GM23248 (cell line): ENCODE data around the gene FTH1. TPM values are rescaled to one million over a fixed set of nuclear protein-coding genes. Genes with fewer than 3 reads are reported as not detected.

Source experiments
- DNase-seq: peaks from one replicate; pipeline ENCODE4 v3.0.0-alpha.2; 2015
- H2AFZ ChIP-seq: fragments of 200-600 bp; sonication (generic); 2 replicates; pipeline ENCODE4 v1.6.1; 2016; ENCODE audit warnings: antibody characterized with exemption
- H3F3A ChIP-seq: fragments of 200-600 bp; sonication (generic); 2 replicates; pipeline ENCODE4 v1.6.1; 2016; ENCODE audit warnings: mild to moderate bottlenecking, antibody characterized with exemption, mixed run types; ENCODE audit not compliant: insufficient read depth
- H3K27ac ChIP-seq: fragments of 200-600 bp; sonication (generic); 2 replicates; pipeline ENCODE4 v1.5.1; 2016; ENCODE audit warnings: mild to moderate bottlenecking
- H3K27me3 ChIP-seq: fragments of 200-600 bp; sonication (generic); replicated peaks from 2 replicates; pipeline ENCODE4 v1.6.1; 2016; ENCODE audit warnings: mild to moderate bottlenecking; ENCODE audit not compliant: insufficient read depth
- H3K36me3 ChIP-seq: fragments of 200-600 bp; sonication (generic); 2 replicates; pipeline ENCODE4 v1.6.1; 2016; ENCODE audit warnings: low read depth, mild to moderate bottlenecking
- H3K4me1 ChIP-seq: fragments of 200-600 bp; sonication (generic); 2 replicates; pipeline ENCODE4 v1.6.1; 2016; ENCODE audit warnings: mild to moderate bottlenecking; ENCODE audit not compliant: insufficient read depth
- H3K4me2 ChIP-seq: fragments of 200-600 bp; sonication (generic); one replicate; pipeline ENCODE4 v1.6.1; 2016; ENCODE audit warnings: mild to moderate bottlenecking; ENCODE audit not compliant: unreplicated experiment
- H3K4me3 ChIP-seq: fragments of 200-600 bp; sonication (generic); 2 replicates; pipeline ENCODE4 v1.5.1; 2016; ENCODE audit warnings: mild to moderate bottlenecking
- H3K79me2 ChIP-seq: fragments of 200-600 bp; sonication (generic); 2 replicates; pipeline ENCODE4 v1.6.1; 2016; ENCODE audit warnings: mild to moderate bottlenecking; ENCODE audit not compliant: insufficient read depth
- H3K9ac ChIP-seq: fragments of 200-600 bp; sonication (generic); 2 replicates; pipeline ENCODE4 v1.6.1; 2016; ENCODE audit warnings: mild to moderate bottlenecking
- H3K9me2 ChIP-seq: fragments of 200-600 bp; sonication (generic); 2 replicates; pipeline ENCODE4 v1.6.1; 2016; ENCODE audit warnings: mixed run types, mild to moderate bottlenecking, moderate library complexity; ENCODE audit not compliant: insufficient read depth
- H3K9me3 ChIP-seq: fragments of 200-600 bp; sonication (generic); one replicate; pipeline ENCODE4 v1.6.1; 2017; ENCODE audit warnings: low read depth
- H4K20me1 ChIP-seq: fragments of 200-600 bp; sonication (generic); 2 replicates; pipeline ENCODE4 v1.6.0; 2016; ENCODE audit not compliant: insufficient read depth
- EZH2 ChIP-seq: fragments of 200-600 bp; sonication (generic); IDR thresholded peaks from 2 replicates; pipeline ENCODE4 v1.6.1; 2018; ENCODE audit warnings: antibody characterized with exemption, mild to moderate bottlenecking; ENCODE audit not compliant: insufficient read depth, poor library complexity, severe bottlenecking
- EZH2phosphoT487 ChIP-seq: fragments of 200-600 bp; sonication (generic); IDR thresholded peaks from 2 replicates; pipeline ENCODE4 v1.6.1; 2018; ENCODE audit warnings: antibody characterized with exemption, moderate library complexity, mild to moderate bottlenecking, low read depth; ENCODE audit not compliant: insufficient read depth
- WGBS, 2 experiments: methylation state at CpG; one replicate each; pipeline ENCODE4 v1.1.6; 2015 to 2017; ENCODE audit warnings: low lambda C conversion rate in 2 of 2, low coverage in 1 of 2; ENCODE audit errors: missing lambda C conversion rate in 2 of 2; 5-methylcytosine and 5-hydroxymethylcytosine counted together
- in situ Hi-C: fragments of 300-500 bp; cut with MboI; formaldehyde crosslinking; loops from 2 replicates; pipeline ENCODE4 v1.15.0; 2020
- polyA plus RNA-seq: library from polyadenylated mRNA; unstranded; fragments of >200 nt; fragmentation: Nextera tagmentation; extraction: Ambion mirVana; gene quantifications from 2 replicates; pipeline ENCODE4 v1.2.1, GENCODE V29; 2016
- total RNA-seq: library from RNA; depleted of rRNA; stranded (reverse); fragments of >200 nt; shearing (Covaris generic); gene quantifications from 2 replicates; pipeline ENCODE4 v1.2.3, GENCODE V29; 2014

Gene FTH1
- total and polyA plus RNA-seq, 2 experiments from 2014 or later, result 473 to 10,305 TPM

GRCh38 chr11:61918938-61919704, 48.3 kb downstream of the FTH1 start:
- peaks cover 18% of the 10 kb centered on the region for H3K4me1 ChIP-seq
- H3K27me3 ChIP-seq, result no peaks in the 10 kb centered on the region
- H4K20me1 ChIP-seq, result no peaks in the 10 kb centered on the region
- in situ Hi-C loops, result no loop called here
- H3K4me3 ChIP-seq, result no peak overlapping the region
- H3K36me3 ChIP-seq, result no peaks in the 10 kb centered on the region
- no peaks in the 10 kb centered on the region for H3K9me3 ChIP-seq
- H3K79me2 ChIP-seq, result no peaks in the 10 kb centered on the region
- no peak overlapping the region for H3K9ac ChIP-seq
- 39% methylated on average over 6 of the region's 6 CpGs for WGBS, 2 experiments
- H3F3A ChIP-seq, result no peaks in the 10 kb centered on the region
- H2AFZ ChIP-seq, result no peak overlapping the region
- H3K27ac ChIP-seq, result no peak overlapping the region
- no peak overlapping the region for H3K4me2 ChIP-seq
- DNase-seq, result no peak
- H3K9me2 ChIP-seq, result no peaks in the 10 kb centered on the region
- no peak for TF ChIP-seq EZH2
- no peak for TF ChIP-seq EZH2phosphoT487

GRCh38 chr11:61918251-61918937, 49.0 kb downstream of the FTH1 start:
- Histone ChIP-seq H3K9ac (peak overlapping the region; percentile 75; the same call in 1 of the 2 replicates), H3K4me1 (peaks cover 14% of the 10 kb centered on the region), H3F3A (no peaks in the 10 kb centered on the region), H3K4me2 (no peak overlapping the region), H3K9me3 (no peaks in the 10 kb centered on the region), H3K4me3 (0 out of 2 replicates have a peak overlapping the region, but pooled peaks have one; percentile 82), H3K27ac (no peak overlapping the region), H3K36me3 (no peaks in the 10 kb centered on the region), H3K79me2 (no peaks in the 10 kb centered on the region), H3K27me3 (no peaks in the 10 kb centered on the region), H3K9me2 (no peaks in the 10 kb centered on the region), H2AFZ (no peak overlapping the region), H4K20me1 (no peaks in the 10 kb centered on the region)
- 65 to 66% methylated on average over 14 of the region's 14 CpGs for WGBS, 2 experiments
- no peak for TF ChIP-seq EZH2phosphoT487
- TF ChIP-seq EZH2, result no peak
- DNase-seq, result no peak
- in situ Hi-C loops, result no loop called here

- peak within 1 kb of the TSS; percentile 75 for H3K9ac ChIP-seq
- H3K4me1 ChIP-seq, result peaks cover 5% of the 10 kb centered on the region
- peak; percentile 78 for DNase-seq
- in situ Hi-C loops, result no loop called here
- H4K20me1 ChIP-seq, result no peaks in the 10 kb centered on the region
- H3F3A ChIP-seq, result no peaks in the 10 kb centered on the region
- no peaks in the 10 kb centered on the region for H3K9me3 ChIP-seq
- no peak for TF ChIP-seq EZH2
- TF ChIP-seq EZH2phosphoT487, result no peak
- H3K9me2 ChIP-seq, result no peaks in the 10 kb centered on the region
- H3K79me2 ChIP-seq, result no peaks in the 10 kb centered on the region
- no peaks in the 10 kb centered on the region for H3K27me3 ChIP-seq
- no peak within 1 kb of the TSS for H3K27ac ChIP-seq
- 2 to 6% methylated on average over 12 to 43 of the region's 74 CpGs for WGBS, 2 experiments
- peak within 1 kb of the TSS; percentile 71 for H3K4me2 ChIP-seq
- H3K4me3 ChIP-seq, result peak within 1 kb of the TSS; percentile 82
- H3K36me3 ChIP-seq, result no peaks in the 10 kb centered on the region
- peak within 1 kb of the TSS; percentile 72 for H2AFZ ChIP-seq
These were observed 49.9 kb downstream of the FTH1 start, which contains the start of gene RAB3IL1 for GRCh38 chr11:61917334-61918109. TSS of gene RAB3IL1 (minus strand) at chr11:61917566. CDS start at chr11:61917367, 199 bp downstream.

GRCh38 chr11:61916737-61917333, 50.6 kb downstream of the FTH1 start:
- peak; percentile 30 for DNase-seq
- in situ Hi-C loops, result no loop called here
- Histone ChIP-seq H3K36me3 (no peaks in the 10 kb centered on the region), H3K4me2 (peak overlapping the region; percentile 71), H3K4me1 (no peaks in the 10 kb centered on the region), H3K4me3 (peak overlapping the region; percentile 82), H3K9me2 (no peaks in the 10 kb centered on the region), H4K20me1 (no peaks in the 10 kb centered on the region), H3K27me3 (no peaks in the 10 kb centered on the region), H3K9me3 (no peaks in the 10 kb centered on the region), H3K27ac (no peak overlapping the region), H3K79me2 (no peaks in the 10 kb centered on the region), H3K9ac (peak overlapping the region; percentile 75), H2AFZ (peak overlapping the region; percentile 72), H3F3A (no peaks in the 10 kb centered on the region)
- WGBS, 2 experiments, result 2 to 14% methylated on average over 5 to 21 of the region's 32 CpGs
- TF ChIP-seq EZH2phosphoT487 (no peak), EZH2 (no peak)
